ENCODE measurements around the gene ITPRIPL2.

ITPRIPL2 gene

DNA sequence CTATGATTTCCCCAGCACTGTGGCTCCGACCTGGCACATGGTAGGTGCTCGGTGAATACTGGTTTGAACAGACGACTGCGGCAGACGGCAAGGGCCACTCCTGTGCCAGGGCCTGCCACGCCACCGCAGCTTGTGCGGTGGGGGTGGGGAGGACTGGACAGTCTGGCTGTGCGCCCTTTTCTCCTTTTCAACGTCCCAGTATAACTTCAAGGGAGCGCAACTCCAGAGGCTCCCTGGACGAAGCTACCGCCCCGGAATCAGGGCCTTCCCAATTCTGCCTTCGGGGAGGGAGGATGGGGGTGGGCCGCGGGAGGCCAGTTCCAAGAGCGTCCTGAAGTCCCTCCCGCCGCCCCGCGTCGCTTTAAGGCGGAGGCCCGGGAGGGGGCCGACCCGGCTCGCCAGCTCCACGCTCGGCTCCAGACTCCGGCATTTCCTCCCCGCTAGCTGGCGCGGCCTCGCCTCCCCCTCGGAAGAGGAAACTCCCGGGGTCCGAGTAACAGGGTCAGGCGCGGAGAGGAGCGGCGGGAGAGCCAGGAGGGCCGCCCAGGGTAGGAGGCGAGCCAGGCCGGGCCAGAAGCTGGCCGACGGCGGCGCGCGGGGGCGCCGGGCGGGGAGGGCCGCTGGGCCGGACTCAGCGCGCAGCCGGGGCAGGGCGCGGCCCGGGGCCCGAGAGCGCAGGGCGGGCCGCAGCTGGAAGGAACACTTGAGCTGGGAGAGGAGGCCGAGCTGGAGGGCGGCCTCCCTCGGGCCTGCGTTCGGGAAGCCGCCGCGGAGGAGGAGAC lies at the start of gene ITPRIPL2:
ITPRIPL2 (plus strand) TSS at position 388 of the 782 bp plus-strand sequence. CDS start 498 bp downstream, outside the sequence.
- DNase-seq, result no peak

DNA sequence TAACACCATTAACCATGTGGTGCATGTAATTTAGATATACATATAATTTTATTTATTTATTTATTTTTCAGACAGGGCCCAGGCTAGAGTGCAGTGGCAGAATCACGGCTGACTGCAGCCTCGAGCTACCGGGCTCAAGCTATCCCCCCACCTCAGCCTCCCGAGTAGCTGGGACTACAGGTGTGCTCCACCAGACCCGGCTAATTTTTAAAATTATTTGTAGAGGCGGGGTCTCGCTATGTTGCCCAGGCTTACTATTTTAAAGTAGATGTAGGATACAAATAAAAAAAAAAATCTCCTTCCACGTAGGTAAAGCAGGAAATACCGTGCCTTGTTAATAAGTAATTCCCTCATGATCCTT lies 46.8 kb upstream of the ITPRIPL2 start:
- DNase-seq, result no peak

GRCh38 chr16:19067349-19068236 lies 46.2 kb upstream of the ITPRIPL2 start, which contains the start of gene COQ7:
TSS of gene COQ7 (plus strand) at chr16:19067614. CDS start at chr16:19067665, 51 bp downstream.
- peak; percentile 97 for DNase-seq

GRCh38 chr16:19068237-19068815 lies 45.4 kb upstream of the ITPRIPL2 start:
- no peak for DNase-seq

DNA sequence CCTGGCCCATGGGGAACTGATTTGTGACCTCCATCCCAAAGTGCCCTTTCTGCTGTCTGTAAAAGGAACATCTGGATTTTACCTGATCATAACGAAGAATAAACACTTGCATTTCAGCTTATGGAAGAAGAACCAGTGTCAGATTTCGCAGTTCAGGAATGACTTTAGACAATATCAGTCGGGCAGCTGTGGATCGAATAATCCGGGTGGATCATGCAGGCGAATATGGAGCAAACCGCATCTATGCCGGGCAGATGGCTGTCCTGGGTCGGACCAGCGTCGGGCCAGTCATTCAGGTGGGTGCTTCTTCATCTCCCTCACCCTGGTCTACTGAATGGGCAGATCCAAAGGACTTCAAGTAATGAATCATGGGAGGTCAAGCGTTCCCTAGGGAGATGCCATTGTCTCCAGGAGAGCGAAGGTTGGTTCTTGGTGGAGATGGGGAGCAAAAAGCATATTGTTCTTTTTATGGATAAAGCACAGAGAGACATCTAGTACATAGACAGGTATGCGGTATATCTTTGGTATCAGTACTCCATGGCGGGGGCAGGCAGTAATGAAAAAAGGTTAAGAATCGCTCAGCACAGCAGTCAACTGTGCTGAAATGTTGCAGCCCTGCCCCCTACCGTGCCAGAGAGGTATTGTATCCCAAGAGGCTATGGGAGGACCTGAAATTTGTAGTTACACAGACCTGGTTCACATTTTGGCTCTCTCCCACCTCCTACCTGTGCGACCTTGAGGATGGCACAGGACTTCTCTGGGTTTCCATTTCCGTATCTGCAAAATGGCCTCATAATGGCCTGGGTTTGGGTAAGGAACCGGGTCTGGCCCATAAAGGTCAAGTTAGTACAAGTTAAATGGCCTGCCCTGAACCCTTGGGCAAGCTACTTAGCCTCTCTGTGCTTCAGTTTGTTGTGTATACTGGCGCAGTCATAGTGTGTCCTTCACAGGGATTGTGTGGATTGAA lies 41.7 kb upstream of the ITPRIPL2 start:
- peak; percentile 15 for DNase-seq

- DNase-seq, result no peak
Observed at GRCh38 chr16:19073344-19073743, 40.4 kb upstream of the ITPRIPL2 start.

GRCh38 chr16:19073863-19074262 lies 39.9 kb upstream of the ITPRIPL2 start:
- DNase-seq, result no peak

DNA sequence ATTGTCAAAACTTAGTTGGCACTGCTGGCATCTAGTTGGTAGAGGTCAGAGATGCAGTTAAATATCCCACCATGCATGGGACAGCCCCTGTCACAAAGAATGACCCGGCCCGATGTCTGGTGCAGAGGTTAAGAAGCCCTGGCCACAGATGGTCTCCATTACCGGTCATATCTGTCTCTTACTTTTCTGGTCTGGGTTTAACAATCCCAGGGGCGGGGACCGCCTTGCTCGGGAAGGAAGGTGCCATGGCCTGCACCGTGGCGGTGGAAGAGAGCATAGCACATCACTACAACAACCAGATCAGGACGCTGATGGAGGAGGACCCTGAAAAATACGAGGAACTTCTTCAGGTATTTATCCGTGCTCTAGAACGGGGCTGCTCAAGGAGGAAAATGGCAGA lies 38.3 kb upstream of the ITPRIPL2 start:
- DNase-seq, result no peak

- DNase-seq, result no peak
Observed at GRCh38 chr16:19077879-19078278, 35.9 kb upstream of the ITPRIPL2 start.

GRCh38 chr16:19083670-19084069 lies 30.1 kb upstream of the ITPRIPL2 start:
- DNase-seq, result no peak

DNA sequence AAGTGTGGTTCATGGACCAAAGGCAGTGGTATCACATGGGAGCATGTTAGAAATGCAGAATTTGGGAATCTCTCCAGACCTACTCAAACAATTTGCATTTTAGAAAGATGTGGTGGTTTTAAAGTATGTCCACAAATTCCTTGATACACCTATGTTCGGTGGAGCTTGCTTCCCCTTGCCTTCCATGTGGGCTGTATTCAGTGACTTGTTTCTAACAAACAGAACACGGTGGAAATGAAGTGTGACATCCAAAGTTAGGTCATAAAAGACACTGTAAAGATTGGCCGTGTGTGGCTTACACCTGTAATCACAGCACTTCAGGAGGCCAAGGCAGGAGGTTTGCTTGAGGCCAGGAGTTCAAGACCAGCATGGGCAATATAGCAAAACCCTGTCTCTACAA lies 29.6 kb upstream of the ITPRIPL2 start:
- DNase-seq, result no peak

- DNase-seq, result no peak
Observed at GRCh38 chr16:19084879-19085278, 28.9 kb upstream of the ITPRIPL2 start.

GRCh38 chr16:19085679-19086200 lies 28.0 kb upstream of the ITPRIPL2 start:
- no peak for DNase-seq

DNA sequence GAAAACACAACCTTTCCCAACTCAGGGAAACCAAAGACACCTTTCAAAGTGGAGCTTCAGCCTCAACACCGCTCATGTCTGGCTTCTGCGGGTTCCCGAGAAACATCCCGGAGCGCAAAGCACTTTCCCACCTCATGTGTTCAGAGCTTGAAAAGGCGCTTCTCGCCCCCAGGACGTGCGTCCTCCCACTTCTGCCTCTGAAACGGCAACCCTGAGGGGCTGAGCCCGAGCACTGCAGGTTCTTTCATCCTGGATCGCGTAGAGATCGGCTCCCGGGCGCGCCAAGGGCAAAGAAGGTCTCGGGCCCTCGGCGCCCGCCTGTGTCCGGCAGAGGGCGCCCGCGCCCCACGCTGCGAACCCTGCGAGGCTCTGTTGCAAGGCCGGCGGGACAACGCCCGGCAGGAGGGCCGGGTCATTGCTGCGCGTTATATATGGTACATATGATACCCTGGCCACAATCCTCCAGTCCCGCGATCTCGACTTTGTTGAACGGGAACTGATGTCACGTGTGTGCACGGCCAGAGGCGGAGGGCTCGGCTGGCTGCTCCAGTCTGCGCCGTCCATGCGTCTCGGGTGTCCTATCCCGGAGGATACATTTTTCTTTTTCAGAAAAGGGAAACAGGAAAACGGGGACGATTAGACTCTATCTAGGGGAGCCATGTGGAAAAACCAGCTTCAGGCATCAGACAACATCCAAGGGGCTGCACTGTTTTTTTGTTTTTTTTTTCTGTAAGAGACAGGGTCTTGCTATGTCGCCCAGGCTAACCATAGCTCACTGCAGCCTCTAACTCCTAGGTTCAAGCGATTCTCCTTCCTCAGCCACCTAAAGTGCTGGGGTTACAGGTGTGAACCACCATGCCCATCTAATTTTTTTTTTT lies 27.2 kb upstream of the ITPRIPL2 start:
- DNase-seq, result peak; percentile 62

- no peak for DNase-seq
Observed at GRCh38 chr16:19088341-19088916, 25.3 kb upstream of the ITPRIPL2 start.

GRCh38 chr16:19089410-19089955 lies 24.3 kb upstream of the ITPRIPL2 start:
- DNase-seq, result no peak

DNA sequence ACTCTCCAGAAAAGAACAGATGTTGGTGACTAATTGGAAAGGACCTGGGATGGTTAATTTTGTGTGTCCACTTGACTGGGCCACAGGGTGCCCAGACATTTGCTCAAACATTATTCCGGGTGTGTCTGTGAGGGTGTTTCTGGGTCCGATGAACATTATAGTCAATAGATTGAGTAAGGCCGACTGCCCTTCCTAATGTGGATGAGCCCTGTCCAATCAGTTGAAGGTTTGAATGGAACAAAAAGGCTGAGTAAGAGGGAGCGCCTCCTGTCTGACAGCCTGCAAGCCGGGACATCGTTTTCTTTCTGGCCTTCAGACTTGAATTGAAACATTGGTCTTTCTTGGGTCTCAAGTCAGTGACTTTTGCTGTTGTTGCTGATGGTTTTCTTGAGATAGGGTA lies 22.8 kb upstream of the ITPRIPL2 start:
- DNase-seq, result no peak

- no peak for DNase-seq
Observed at GRCh38 chr16:19092653-19093410, 20.9 kb upstream of the ITPRIPL2 start.

Measured in activated CD4-positive, alpha-beta T cell treated with anti-CD3 and anti-CD28 coated beads for 1 hour (primary cell).